Right forelimb (tissue), 1 donor: ENCODE results near the gene CREBRF.
"Not testable (repeated sequence)": the region's sequence is repeated elsewhere in the genome, so short reads cannot be mapped to it uniquely, and the experiment has no call there.

Source experiments
- DNase-seq: peaks from one replicate; pipeline ENCODE4 v3.0.0-alpha.2; 2018

CREBRF gene

DNA sequence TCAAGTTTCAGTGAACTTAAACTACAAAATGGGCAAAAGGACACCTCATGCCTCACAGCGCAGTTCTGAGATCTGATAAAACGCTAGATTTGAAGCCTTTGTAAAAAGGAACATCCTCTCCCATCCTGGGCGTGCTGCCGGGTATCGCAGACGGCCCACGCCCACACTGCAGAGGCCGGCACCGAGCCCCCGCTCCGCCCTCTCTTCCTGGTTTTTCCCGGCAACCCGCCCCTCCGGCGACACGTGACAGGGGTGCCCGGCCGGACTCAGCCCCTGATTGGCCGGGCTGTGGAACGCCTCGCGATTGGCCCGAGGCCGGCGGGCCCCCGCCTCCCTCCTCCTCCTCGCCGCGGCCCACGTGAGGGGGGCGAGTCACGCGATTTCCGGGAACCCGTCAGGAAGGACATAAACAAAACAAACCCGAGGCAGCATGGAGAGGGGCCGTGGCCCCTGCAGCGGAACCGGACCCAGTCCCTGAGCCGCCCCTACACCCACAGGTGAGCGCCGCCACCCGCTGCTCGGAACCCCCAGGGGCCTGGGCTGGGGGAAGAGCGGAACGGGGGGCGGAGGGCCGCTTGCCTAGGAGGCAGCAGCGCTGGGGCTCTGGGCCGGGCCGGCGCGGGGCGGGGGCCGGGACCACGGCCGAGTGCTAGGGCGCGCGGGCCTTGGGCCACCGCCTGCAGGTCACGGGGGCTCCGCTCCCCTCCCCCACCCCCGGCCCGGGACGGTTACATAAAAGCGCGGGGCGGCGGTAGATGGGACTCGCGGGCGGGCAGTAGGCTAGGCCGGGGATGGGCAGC is at the start of gene CREBRF:
Gene CREBRF (plus strand): TSS at position 370 of the 800 bp plus-strand sequence. CDS start 24,424 bp downstream, outside the sequence.
- peak; percentile 99 for DNase-seq

- DNase-seq, result no peak
Observed at GRCh38 chr5:173010021-173010420, 46.1 kb upstream of the CREBRF start.

DNA sequence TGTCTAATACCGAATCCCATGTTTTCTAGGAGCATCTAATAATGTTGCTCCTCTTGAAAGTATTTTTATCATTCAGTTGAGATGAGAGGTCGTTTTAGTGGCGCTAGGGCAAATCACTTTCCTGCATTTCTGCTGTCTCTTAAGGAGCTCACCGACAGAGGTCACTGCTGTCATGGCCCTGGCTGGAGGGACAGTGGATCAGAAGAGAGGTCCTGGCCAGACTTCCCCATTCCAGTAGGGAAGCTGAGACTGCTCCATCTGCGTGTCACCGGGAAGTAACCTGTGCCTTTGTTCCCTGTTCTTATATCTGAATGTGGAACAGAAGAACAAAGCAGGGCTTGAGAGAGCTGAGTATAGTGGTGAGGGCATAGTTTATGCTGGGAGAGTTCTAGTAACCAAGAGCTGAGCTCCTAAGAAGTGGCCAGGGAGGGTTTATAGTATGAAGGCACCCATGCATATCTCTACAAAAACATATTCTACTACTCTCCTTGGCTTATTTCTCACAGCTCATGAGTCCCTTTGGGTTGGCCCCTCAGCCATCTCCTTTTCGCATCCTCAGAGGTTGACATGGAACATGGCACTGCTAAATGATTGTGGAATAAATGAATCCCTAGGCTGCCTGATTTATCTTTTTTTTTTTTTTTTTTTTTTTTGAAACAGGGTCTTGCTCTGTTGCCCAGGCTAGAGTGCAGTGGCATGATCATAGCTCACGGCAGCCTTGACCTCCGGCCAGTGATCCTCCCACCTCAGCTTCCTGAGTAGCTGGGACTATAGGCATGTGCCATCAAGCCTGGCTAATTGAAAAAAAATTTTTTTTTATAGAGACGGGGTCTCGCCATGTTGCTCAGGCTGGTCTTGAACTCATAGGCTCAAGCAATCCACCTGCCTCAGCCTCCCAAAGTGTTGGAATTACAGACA is 45.3 kb upstream of the CREBRF start:
- DNase-seq, result no peak

DNA sequence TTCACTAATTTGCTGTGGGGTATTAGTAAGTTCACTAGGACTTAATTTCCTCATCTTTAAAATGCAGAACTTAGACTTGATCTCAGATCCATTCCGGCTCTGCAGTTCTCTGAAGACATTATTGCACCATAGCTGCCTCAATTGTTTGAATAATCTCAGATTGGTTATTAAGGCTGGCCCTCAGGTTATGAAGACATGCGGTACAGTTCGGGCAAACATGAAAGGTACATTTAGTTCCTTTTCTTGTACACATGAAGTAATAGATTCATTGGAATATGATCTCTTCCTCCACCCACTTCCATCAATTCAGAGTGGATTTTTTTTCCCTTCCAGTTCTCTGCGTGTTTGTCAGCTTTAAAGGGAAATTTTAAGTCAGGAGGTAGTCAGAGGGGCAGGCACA is 44.6 kb upstream of the CREBRF start:
- no peak for DNase-seq

DNA sequence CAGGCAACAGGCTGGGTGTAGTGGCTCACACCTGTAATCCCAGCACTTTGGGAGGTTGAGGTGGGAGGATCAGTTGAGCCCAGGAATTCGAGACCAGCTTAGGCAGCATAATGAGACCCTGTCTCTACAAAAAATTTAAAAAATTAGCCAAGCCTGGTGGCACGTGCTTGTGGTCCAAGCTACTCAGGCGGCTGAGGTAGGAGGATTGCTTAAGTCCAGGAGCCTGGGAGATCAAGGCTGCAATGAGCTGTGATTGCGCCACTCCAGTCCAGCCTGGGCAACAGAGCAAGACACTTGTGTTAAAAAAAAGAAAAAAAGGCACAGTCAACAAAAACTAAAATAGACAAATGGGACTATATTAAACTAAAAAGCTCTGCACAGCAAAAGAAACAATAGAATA is 43.3 kb upstream of the CREBRF start:
- no peak for DNase-seq

- DNase-seq, result no peak
Observed at GRCh38 chr5:173014671-173015070, 41.5 kb upstream of the CREBRF start.

DNA sequence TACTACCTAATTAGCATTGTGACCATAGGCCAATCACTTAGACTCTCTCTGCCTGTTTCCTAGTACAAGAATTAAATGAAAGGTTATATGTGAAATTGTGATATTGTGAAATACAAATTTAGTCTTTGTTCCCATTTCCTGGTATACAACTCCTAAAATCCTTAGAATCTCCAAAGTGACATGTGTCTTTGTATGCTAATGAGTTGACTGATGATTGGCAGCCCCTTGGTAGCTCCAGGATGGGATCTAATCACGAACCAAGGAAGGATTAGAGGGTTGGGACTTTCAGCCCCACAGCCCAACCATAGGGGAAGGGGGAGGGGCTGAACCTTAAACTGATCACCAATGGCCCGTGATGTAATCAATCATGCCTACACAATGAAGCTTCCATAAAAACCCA is 41.0 kb upstream of the CREBRF start:
- DNase-seq, result no peak

DNA sequence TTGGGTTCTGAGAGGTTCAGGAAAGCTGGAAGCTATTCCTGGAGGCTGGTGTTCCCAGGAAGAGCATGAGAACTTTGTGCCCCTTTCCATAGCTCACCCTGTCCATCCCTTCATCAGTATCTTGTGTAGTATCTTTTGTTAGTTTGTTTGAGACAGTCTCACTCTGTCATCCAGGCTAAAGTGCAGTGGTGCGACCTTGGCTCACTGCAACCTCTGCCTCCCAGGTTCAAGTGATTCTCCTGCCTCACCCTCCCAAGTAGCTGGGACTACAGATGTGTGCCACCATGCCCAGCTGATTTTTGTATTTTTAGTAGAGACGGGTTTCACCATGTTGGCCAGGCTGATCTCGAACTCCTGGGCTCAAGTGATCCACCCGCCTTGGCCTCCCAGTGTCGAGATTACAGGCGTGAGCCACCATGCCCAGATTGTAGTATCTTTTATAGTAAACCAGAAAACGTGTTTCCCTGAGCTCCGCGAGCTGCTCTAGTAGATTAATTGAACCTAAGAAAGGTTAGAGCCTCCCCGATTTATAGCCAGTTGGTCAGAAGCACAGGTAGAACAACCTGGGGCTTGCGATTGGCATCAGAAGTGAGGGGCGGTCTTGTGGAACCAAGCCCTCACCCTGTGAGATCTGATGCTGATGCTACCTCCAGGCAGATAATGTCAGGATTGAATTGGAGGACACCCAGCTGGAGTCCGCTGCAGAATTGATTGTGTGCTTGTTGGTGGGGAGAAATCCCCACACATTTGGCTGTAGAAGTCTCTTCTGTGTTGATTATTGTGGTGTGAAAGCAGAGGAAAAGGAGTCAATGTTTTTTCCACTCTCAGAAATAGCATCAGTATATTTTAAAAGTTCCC is 40.3 kb upstream of the CREBRF start:
- DNase-seq, result no peak

DNA sequence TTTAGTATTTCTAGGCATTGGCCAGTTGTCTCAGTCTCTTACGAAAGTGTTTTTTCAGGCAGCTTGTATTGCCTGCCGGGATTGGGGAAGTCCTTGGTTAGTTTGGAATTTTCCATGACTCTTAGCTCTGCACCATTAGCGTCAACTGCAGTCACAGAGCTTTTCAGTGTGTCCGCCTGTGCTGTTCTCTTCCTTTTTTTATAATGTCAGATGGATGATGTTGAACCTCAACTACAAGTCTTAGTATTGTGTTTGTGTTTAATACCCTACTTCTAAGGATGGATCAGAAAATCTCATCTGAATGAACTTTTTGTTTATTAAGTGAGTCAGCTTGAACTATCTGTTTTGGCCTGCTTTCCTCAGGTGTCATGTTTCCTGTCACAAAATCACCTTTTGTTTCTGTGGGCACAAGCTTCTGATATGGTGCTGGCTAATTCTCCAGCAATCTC is 39.5 kb upstream of the CREBRF start:
- no peak for DNase-seq

DNA sequence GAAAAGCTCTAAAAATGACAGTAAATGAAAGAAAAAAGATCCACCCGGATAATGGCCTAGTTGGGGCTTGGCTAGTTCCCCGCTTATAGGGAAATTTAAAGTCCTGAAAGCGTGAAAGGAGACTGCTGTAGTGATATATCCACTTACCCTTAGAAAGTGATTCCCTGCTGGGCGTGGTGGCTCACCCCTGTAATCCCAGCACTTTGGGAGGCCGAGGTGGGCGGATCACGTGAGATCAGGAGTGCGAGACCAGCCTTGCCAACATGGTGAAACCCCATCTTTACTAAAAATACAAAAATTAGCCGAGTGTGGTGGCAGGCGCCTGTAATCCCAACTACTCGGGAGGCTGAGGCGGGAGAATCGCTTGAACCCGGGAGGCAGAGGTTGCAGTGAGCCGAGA is 39.1 kb upstream of the CREBRF start:
- DNase-seq, result not testable (repeated sequence)

DNA sequence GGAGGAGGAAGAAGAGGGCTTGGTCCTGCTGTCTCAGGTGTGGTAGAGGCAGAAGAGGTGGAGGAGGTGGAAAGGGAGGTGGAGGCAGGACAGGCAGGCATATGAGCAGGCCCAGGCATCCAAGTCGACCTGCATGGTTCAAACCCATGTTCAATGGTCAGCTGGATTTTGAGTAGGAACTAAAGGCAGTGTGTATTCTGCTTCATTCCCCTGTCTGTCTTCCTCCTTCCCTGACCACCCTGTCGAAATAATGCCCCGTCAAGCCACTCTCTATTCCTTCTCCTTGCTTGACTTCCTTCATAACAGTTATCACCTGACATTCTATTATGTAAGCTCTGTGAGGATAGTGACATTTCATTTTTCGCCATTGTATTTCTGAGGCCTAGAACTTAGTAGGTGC is 37.8 kb upstream of the CREBRF start:
- no peak for DNase-seq

DNA sequence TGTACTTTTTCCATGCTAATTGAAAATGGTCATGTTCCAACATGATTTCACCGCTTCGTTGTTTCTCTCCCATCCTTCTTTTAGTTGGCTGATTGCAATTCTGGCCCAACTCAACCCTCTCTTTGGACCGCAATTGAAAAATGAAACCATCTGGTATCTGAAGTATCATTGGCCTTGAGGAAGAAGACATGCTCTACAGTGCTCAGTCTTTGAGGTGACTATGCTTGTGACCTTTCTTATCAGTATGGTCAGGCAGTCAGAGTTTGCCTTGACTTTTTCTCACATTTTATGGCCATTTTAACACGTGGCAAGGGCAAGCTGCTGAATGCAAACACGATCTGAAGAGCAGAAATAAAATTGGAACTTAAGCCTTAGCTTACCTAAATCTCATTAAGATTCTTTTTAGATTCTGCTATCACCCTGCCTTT is 36.0 kb upstream of the CREBRF start:
- no peak for DNase-seq

- DNase-seq, result no peak
Observed at GRCh38 chr5:173020643-173021042, 35.5 kb upstream of the CREBRF start.

DNA sequence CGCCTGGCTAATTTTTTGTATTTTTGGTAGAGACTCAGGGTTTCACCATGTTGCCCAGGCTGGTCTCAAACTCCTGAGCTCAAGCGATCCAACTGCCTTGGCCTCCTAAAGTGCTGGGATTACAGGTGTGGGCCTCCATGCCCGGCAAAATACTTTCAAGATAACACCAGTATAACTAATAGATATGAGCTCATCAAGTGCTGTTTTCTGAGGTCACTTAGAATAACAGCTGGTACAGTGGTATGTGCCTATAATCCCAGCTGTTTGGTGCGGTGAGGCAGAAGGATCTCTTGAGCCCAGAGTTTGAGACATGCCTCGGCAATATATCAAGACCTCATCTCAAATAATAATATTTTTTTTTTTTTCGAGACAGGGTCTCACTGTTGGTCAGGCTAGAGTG is 30.5 kb upstream of the CREBRF start:
- no peak for DNase-seq

- DNase-seq, result no peak
Observed at GRCh38 chr5:173027905-173028304, 28.2 kb upstream of the CREBRF start.

GRCh38 chr5:173028811-173029327 is 27.3 kb upstream of the CREBRF start:
- no peak for DNase-seq

- DNase-seq, result no peak
Observed at GRCh38 chr5:173029499-173029921, 26.6 kb upstream of the CREBRF start.

- DNase-seq, result not testable (repeated sequence)
Observed at GRCh38 chr5:173032096-173032495, 24.1 kb upstream of the CREBRF start.

GRCh38 chr5:173032730-173033129 is 23.4 kb upstream of the CREBRF start:
- no peak for DNase-seq

DNA sequence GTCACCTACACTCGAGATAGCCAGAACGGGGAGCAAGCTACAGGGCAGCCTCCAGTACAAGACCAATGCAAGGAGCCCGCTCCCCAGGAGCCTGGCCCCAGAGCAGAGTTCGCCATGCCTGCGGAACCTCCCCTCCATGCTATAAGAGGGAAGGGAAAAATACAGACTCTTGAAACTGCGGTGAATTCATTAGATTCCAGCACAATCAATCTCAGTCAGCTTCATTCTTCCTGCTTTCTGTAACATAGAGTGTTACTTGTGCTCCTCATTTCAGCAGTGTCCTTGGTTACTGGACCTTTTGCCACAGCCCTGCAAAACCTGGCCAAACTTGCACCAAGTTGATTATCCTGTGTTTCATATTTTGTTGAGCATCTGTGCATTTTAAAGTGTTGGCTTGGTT is 22.2 kb upstream of the CREBRF start:
- DNase-seq, result no peak

GRCh38 chr5:173035904-173036707 is 20.0 kb upstream of the CREBRF start:
- DNase-seq, result no peak

GRCh38 chr5:173039188-173039587 is 17.0 kb upstream of the CREBRF start:
- DNase-seq, result no peak
